HCT116 (cell line): ENCODE results near the gene KANK4. TPM values are rescaled to one million over a fixed set of nuclear protein-coding genes. Genes with fewer than 3 reads are reported as not detected.

Source experiments
- ATAC-seq: fragments of 200-7000 bp; cut with Tn5 transposase; 2 replicates; pipeline ENCODE4 v1.9.1; 2020; ENCODE audit warnings: mild to moderate bottlenecking, moderate library complexity
- BruUV-seq: library from RNA; stranded (reverse); fragments of 400-500 nt; replicated peaks from 2 replicates; lab custom pipeline; 2021; lab: Mats Ljungman, UMichigan
- CTCF ChIA-PET: fragments of 300-600 bp; sonication (Branson Sonifier 250); formaldehyde crosslinking; loops from one replicate; lab custom pipeline; 2021; ENCODE audit warnings: antibody characterized with exemption; lab: Charles Lee
- POLR2A ChIA-PET: fragments of 300-600, 350-600 bp; sonication (Branson Sonifier 250); formaldehyde crosslinking; loops from one replicate; lab custom pipeline; 2021; ENCODE audit warnings: antibody characterized with exemption; lab: Charles Lee
- RAD21 ChIA-PET, 2 experiments: fragments of 300-600 bp; sonication (Branson Sonifier 250); formaldehyde crosslinking; loops; one replicate each; lab custom pipeline; 2023; ENCODE audit warnings: low total read pairs in 2 of 2; ENCODE audit not compliant: uncharacterized antibody in 2 of 2, unreplicated experiment in 2 of 2, low non-redundant PET in 1 of 2; lab: Charles Lee
- DNase-seq: peaks from one replicate; pipeline ENCODE4 v3.0.0-alpha.2; 2010; ENCODE audit warnings: low read depth, low spot score
- H2AFZ ChIP-seq: fragments of 200-600 bp; shearing (Covaris generic), sonication (generic); 2 replicates; pipeline ENCODE4 v1.6.1; 2017; ENCODE audit warnings: low read depth, mixed run types, mixed read lengths, antibody characterized with exemption, low read length; ENCODE audit not compliant: poor library complexity, severe bottlenecking
- H3K27ac ChIP-seq: 2 replicates; pipeline ENCODE4 v1.5.1; 2012; ENCODE audit warnings: low read depth, low read length
- H3K27me3 ChIP-seq: fragments of 200-600 bp; sonication (generic); 2 replicates; pipeline ENCODE4 v1.6.1; 2016; ENCODE audit warnings: mixed run types, low read length, mixed read lengths; ENCODE audit not compliant: insufficient read depth
- H3K36me3 ChIP-seq, 2 experiments: fragments of 200-500 bp in 1 of 2; fragments of 200-600 bp in 1 of 2; sonication (Bioruptor generic) in 1 of 2; sonication (generic) in 1 of 2; 2 replicates each; pipeline versions ENCODE4 v1.5.1 to v1.6.1; 2014 to 2016; ENCODE audit warnings: low read length in 2 of 2, inconsistent platforms in 1 of 2, mixed read lengths in 1 of 2, mixed run types in 1 of 2; ENCODE audit not compliant: insufficient read depth in 2 of 2, control insufficient read depth in 1 of 2
- H3K4me1 ChIP-seq, 2 experiments: fragments of 200-600 bp in 1 of 2; sonication (generic) in 1 of 2; 2 replicates each; pipeline versions ENCODE4 v1.5.1 to v1.6.1; 2012 to 2017; ENCODE audit warnings: low read length in 2 of 2, inconsistent platforms in 1 of 2, mild to moderate bottlenecking in 1 of 2, mixed read lengths in 1 of 2, mixed run types in 1 of 2, moderate library complexity in 1 of 2; ENCODE audit not compliant: insufficient read depth in 2 of 2, control insufficient read depth in 1 of 2
- H3K4me2 ChIP-seq: fragments of 200-600 bp; sonication (generic); 2 replicates; pipeline ENCODE4 v1.6.1; 2017; ENCODE audit warnings: mixed run types, low read length, mixed read lengths
- H3K4me3 ChIP-seq, 2 experiments: fragments of 200-600 bp in 1 of 2; sonication (generic) in 1 of 2; replicated peaks in 1 of 2; 2 replicates each; pipeline ENCODE4 v1.5.1; 2011 to 2016; ENCODE audit warnings: low read length in 2 of 2, control low read depth in 1 of 2, low read depth in 1 of 2, mild to moderate bottlenecking in 1 of 2, mixed read lengths in 1 of 2, mixed run types in 1 of 2
- H3K79me2 ChIP-seq: fragments of 200-600 bp; sonication (generic); 2 replicates; pipeline ENCODE4 v1.6.1; 2017; ENCODE audit warnings: mild to moderate bottlenecking, mixed run types, low read length, moderate library complexity, mixed read lengths; ENCODE audit not compliant: insufficient read depth
- H3K9ac ChIP-seq: fragments of 200-600 bp; sonication (generic); 2 replicates; pipeline ENCODE4 v1.6.1; 2016; ENCODE audit warnings: low read length, mixed read lengths
- H3K9me2 ChIP-seq: fragments of 200-600 bp; sonication (generic), shearing (Covaris generic); 2 replicates; pipeline ENCODE4 v1.6.1; 2017; ENCODE audit warnings: mixed run types, mild to moderate bottlenecking, moderate library complexity; ENCODE audit not compliant: insufficient read depth
- H3K9me3 ChIP-seq, 2 experiments: fragments of 200-500 bp in 1 of 2; fragments of 200-600 bp in 1 of 2; sonication (Bioruptor generic) in 1 of 2; sonication (generic) in 1 of 2; 2 replicates each; pipeline ENCODE4 v1.6.1; 2014 to 2017; ENCODE audit warnings: low read length in 2 of 2, mixed read lengths in 2 of 2, inconsistent platforms in 1 of 2, low read depth in 1 of 2, mild to moderate bottlenecking in 1 of 2, mixed run types in 1 of 2, moderate library complexity in 1 of 2; ENCODE audit not compliant: control insufficient read depth in 1 of 2, insufficient read depth in 1 of 2
- H4K20me1 ChIP-seq: fragments of 200-600 bp; sonication (generic), shearing (Covaris generic); 2 replicates; pipeline ENCODE4 v1.6.1; 2017; ENCODE audit warnings: mixed run types, mild to moderate bottlenecking, moderate library complexity; ENCODE audit not compliant: insufficient read depth
- CBX3 ChIP-seq: IDR thresholded peaks from 2 replicates; pipeline ENCODE4 v1.6.1; 2012; ENCODE audit warnings: low read depth
- ELF1 ChIP-seq: IDR thresholded peaks from 2 replicates; pipeline ENCODE4 v1.6.1; 2012; ENCODE audit warnings: low read depth, borderline replicate concordance
- EZH2 ChIP-seq: fragments of 200-600 bp; sonication (generic); IDR thresholded peaks from 2 replicates; pipeline ENCODE4 v1.6.1; 2017; ENCODE audit warnings: antibody characterized with exemption, mixed run types
- EZH2phosphoT487 ChIP-seq: fragments of 200-600 bp; IDR thresholded peaks from 2 replicates; pipeline ENCODE4 v1.6.1; 2018; ENCODE audit warnings: antibody characterized with exemption, borderline replicate concordance
- FOSL1 ChIP-seq: IDR thresholded peaks from 2 replicates; pipeline ENCODE4 v1.6.1; 2012; ENCODE audit warnings: low read depth
- JUND ChIP-seq: IDR thresholded peaks from 2 replicates; pipeline ENCODE4 v1.6.1; 2012
- POLR2A ChIP-seq: IDR thresholded peaks from 2 replicates; pipeline ENCODE4 v1.7.0; 2011; ENCODE audit warnings: borderline replicate concordance; ENCODE audit not compliant: insufficient read depth, insufficient read length; ENCODE audit errors: extremely low read depth
- POLR2AphosphoS5 ChIP-seq: IDR thresholded peaks from 2 replicates; pipeline ENCODE4 v1.6.1; 2011; ENCODE audit warnings: mild to moderate bottlenecking, low read depth, low read length, moderate library complexity
- RAD21 ChIP-seq: IDR thresholded peaks from 2 replicates; pipeline ENCODE4 v1.6.1; 2012; ENCODE audit warnings: low read depth, mild to moderate bottlenecking
- SIN3A ChIP-seq: IDR thresholded peaks from 2 replicates; pipeline ENCODE4 v1.6.1; 2012; ENCODE audit warnings: low read depth
- TCF7L2 ChIP-seq: IDR thresholded peaks from 2 replicates; pipeline ENCODE4 v1.7.0; 2011; ENCODE audit warnings: borderline replicate concordance, inconsistent platforms; ENCODE audit not compliant: insufficient read depth, insufficient read length; ENCODE audit errors: extremely low read depth
- YY1 ChIP-seq: IDR thresholded peaks from 2 replicates; pipeline ENCODE4 v1.6.1; 2011; ENCODE audit warnings: low read length, low read depth, moderate library complexity, mild to moderate bottlenecking; ENCODE audit not compliant: insufficient replicate concordance; ENCODE audit errors: extremely low read depth
- ZFX ChIP-seq: fragments of 450-650 bp; IDR thresholded peaks from 2 replicates; pipeline ENCODE4 v1.6.1; 2017
- ZNF274 ChIP-seq: fragments of 200-500 bp; sonication (Bioruptor generic); IDR thresholded peaks from 2 replicates; pipeline ENCODE4 v1.6.1; 2014; ENCODE audit warnings: mild to moderate bottlenecking, low read depth, low read length, inconsistent platforms
- intact Hi-C: fragments of 100-400 bp; cut with micrococcal nuclease; formaldehyde crosslinking; loops from 2 replicates; pipeline ENCODE4 v1.10.0; 2022
- total RNA-seq: library from RNA; stranded (reverse); gene quantifications from one replicate; pipeline ENCODE4 v1.2.1, GENCODE V29; 2021; ENCODE audit not compliant: unreplicated experiment
- TF ChIP-seq, protein P1 (sequence below), 3 experiments: fragments of 200-600 bp in 1 of 3; sonication (generic) in 1 of 3; IDR thresholded peaks in 2 of 3; conservative IDR thresholded peaks in 1 of 3; 2 replicates each; pipeline ENCODE4 v1.5.1; 2012 to 2017; ENCODE audit warnings: low read depth in 2 of 3, low read length in 2 of 3, antibody characterized with exemption in 1 of 3, borderline replicate concordance in 1 of 3, control low read depth in 1 of 3, mild to moderate bottlenecking in 1 of 3, mixed read lengths in 1 of 3, mixed run types in 1 of 3, moderate library complexity in 1 of 3; ENCODE audit not compliant: insufficient read depth in 1 of 3
- TF ChIP-seq, protein P2 (sequence below): IDR thresholded peaks from 2 replicates; pipeline ENCODE4 v1.6.1; 2012
- TF ChIP-seq, protein P3 (sequence below): IDR thresholded peaks from 2 replicates; pipeline ENCODE4 v1.6.1; 2011; ENCODE audit warnings: mild to moderate bottlenecking, low read length, moderate library complexity; ENCODE audit not compliant: insufficient replicate concordance; ENCODE audit errors: extremely low read depth
- TF ChIP-seq, protein P4 (sequence below): IDR thresholded peaks from 2 replicates; pipeline ENCODE4 v1.6.1; 2012
- TF ChIP-seq, protein P5 (sequence below): IDR thresholded peaks from 2 replicates; pipeline ENCODE4 v1.6.1; 2012; ENCODE audit warnings: low read depth

KANK4 gene
- total RNA-seq, 1 experiment from 2014 or later = not detected

DNA sequence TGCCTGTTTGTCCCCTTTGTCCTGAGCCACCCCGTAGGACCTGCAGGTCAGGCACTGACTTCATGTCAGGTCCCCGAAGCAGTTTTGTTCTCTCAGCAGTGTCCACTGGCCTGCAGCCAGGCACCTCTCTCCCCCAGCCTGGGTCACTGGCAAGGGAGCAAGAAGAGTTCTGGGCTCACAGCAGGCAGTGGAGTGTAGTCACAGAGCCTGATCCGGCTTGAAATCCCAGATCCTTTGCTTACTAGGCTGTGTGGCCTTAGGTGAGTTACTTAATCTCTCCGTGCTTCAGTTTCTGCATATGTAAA, 90.4 kb downstream of the KANK4 start:
- Histone ChIP-seq H3K4me2 (no peak overlapping the region), H3K79me2 (no peaks in the 10 kb centered on the region), H3K9me3 (no peaks in the 10 kb centered on the region), H3K36me3 (no peaks in the 10 kb centered on the region), H3K4me1 (peaks cover 16 to 30% of the 10 kb centered on the region in 2 experiments), H3K9ac (no peak overlapping the region), H2AFZ (no peak overlapping the region), H3K9me2 (no peaks in the 10 kb centered on the region), H4K20me1 (no peaks in the 10 kb centered on the region), H3K27me3 (no peaks in the 10 kb centered on the region), H3K27ac (no peak overlapping the region), H3K4me3 (no peak overlapping the region)
- DNase-seq (no peak), ATAC-seq (no peak)
- intact Hi-C loops = no loop called here
- RAD21 ChIA-PET = no interaction called here
- POLR2A ChIA-PET = no interaction called here
- BruUV-seq = no TSS peak
- CTCF ChIA-PET = no interaction called here
- TF ChIP-seq CBX3 (no peak), YY1 (no peak), JUND (no peak), EZH2 (no peak), ZFX (no peak), POLR2A (no peak), ZNF274 (no peak), RAD21 (no peak), POLR2AphosphoS5 (no peak), TCF7L2 (no peak), ELF1 (no peak), FOSL1 (no peak), EZH2phosphoT487 (no peak), SIN3A (no peak)
- TF ChIP-seq, protein P1, sequence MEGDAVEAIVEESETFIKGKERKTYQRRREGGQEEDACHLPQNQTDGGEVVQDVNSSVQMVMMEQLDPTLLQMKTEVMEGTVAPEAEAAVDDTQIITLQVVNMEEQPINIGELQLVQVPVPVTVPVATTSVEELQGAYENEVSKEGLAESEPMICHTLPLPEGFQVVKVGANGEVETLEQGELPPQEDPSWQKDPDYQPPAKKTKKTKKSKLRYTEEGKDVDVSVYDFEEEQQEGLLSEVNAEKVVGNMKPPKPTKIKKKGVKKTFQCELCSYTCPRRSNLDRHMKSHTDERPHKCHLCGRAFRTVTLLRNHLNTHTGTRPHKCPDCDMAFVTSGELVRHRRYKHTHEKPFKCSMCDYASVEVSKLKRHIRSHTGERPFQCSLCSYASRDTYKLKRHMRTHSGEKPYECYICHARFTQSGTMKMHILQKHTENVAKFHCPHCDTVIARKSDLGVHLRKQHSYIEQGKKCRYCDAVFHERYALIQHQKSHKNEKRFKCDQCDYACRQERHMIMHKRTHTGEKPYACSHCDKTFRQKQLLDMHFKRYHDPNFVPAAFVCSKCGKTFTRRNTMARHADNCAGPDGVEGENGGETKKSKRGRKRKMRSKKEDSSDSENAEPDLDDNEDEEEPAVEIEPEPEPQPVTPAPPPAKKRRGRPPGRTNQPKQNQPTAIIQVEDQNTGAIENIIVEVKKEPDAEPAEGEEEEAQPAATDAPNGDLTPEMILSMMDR (IDR thresholded peaks at IDR 0.05 in 2 of 3, conservative IDR thresholded peaks at IDR 0.05 in 1 of 3; ENCODE audit: borderline replicate concordance in 1 of 3, insufficient read depth in 1 of 3, low read depth in 2 of 3, low read length in 2 of 3) = no peak
- TF ChIP-seq, protein P2, sequence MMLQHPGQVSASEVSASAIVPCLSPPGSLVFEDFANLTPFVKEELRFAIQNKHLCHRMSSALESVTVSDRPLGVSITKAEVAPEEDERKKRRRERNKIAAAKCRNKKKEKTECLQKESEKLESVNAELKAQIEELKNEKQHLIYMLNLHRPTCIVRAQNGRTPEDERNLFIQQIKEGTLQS = no peak
- TF ChIP-seq, protein P3, sequence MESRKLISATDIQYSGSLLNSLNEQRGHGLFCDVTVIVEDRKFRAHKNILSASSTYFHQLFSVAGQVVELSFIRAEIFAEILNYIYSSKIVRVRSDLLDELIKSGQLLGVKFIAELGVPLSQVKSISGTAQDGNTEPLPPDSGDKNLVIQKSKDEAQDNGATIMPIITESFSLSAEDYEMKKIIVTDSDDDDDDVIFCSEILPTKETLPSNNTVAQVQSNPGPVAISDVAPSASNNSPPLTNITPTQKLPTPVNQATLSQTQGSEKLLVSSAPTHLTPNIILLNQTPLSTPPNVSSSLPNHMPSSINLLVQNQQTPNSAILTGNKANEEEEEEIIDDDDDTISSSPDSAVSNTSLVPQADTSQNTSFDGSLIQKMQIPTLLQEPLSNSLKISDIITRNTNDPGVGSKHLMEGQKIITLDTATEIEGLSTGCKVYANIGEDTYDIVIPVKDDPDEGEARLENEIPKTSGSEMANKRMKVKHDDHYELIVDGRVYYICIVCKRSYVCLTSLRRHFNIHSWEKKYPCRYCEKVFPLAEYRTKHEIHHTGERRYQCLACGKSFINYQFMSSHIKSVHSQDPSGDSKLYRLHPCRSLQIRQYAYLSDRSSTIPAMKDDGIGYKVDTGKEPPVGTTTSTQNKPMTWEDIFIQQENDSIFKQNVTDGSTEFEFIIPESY = no peak
- TF ChIP-seq, protein P4, sequence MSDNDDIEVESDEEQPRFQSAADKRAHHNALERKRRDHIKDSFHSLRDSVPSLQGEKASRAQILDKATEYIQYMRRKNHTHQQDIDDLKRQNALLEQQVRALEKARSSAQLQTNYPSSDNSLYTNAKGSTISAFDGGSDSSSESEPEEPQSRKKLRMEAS = no peak
- TF ChIP-seq, protein P5, sequence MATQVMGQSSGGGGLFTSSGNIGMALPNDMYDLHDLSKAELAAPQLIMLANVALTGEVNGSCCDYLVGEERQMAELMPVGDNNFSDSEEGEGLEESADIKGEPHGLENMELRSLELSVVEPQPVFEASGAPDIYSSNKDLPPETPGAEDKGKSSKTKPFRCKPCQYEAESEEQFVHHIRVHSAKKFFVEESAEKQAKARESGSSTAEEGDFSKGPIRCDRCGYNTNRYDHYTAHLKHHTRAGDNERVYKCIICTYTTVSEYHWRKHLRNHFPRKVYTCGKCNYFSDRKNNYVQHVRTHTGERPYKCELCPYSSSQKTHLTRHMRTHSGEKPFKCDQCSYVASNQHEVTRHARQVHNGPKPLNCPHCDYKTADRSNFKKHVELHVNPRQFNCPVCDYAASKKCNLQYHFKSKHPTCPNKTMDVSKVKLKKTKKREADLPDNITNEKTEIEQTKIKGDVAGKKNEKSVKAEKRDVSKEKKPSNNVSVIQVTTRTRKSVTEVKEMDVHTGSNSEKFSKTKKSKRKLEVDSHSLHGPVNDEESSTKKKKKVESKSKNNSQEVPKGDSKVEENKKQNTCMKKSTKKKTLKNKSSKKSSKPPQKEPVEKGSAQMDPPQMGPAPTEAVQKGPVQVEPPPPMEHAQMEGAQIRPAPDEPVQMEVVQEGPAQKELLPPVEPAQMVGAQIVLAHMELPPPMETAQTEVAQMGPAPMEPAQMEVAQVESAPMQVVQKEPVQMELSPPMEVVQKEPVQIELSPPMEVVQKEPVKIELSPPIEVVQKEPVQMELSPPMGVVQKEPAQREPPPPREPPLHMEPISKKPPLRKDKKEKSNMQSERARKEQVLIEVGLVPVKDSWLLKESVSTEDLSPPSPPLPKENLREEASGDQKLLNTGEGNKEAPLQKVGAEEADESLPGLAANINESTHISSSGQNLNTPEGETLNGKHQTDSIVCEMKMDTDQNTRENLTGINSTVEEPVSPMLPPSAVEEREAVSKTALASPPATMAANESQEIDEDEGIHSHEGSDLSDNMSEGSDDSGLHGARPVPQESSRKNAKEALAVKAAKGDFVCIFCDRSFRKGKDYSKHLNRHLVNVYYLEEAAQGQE = no peak
